WTC11 (cell line): ENCODE measurements around the gene SLC25A45. TPM values are rescaled to one million over a fixed set of nuclear protein-coding genes. Genes with fewer than 3 reads are reported as not detected.

Experiments used
- ATAC-seq: fragments of 200-7000 bp; cut with Tn5 transposase; 2 replicates; pipeline ENCODE4 v1.10.0; 2021; ENCODE audit warnings: mild to moderate bottlenecking, moderate library complexity
- CTCF ChIA-PET: fragments of 300-600 bp; sonication (Branson Sonifier 250); formaldehyde crosslinking; loops from one replicate; lab custom pipeline; 2021; ENCODE audit warnings: antibody characterized with exemption; lab: Charles Lee
- POLR2A ChIA-PET: fragments of 350-600 bp; sonication (Branson Sonifier 250); formaldehyde crosslinking; loops from one replicate; lab custom pipeline; 2021; ENCODE audit warnings: antibody characterized with exemption; lab: Charles Lee
- DNase-seq: peaks from one replicate; pipeline ENCODE4 v3.0.0; 2021; ENCODE audit warnings: low spot score
- H3K27ac Mint-ChIP-seq: 2 replicates; pipeline ENCODE4 v1.8.0; 2021; ENCODE audit warnings: mixed read lengths
- H3K27me3 Mint-ChIP-seq: 2 replicates; pipeline ENCODE4 v1.8.0; 2021; ENCODE audit warnings: low read depth, mild to moderate bottlenecking, moderate library complexity, mixed read lengths
- H3K36me3 Mint-ChIP-seq: 2 replicates; pipeline ENCODE4 v1.8.0; 2021; ENCODE audit warnings: mixed read lengths
- H3K4me1 Mint-ChIP-seq: 2 replicates; pipeline ENCODE4 v1.8.0; 2022; ENCODE audit warnings: mixed read lengths
- H3K4me3 Mint-ChIP-seq: 2 replicates; pipeline ENCODE4 v1.8.0; 2021; ENCODE audit warnings: mild to moderate bottlenecking, moderate library complexity, mixed read lengths
- H3K9me3 Mint-ChIP-seq: 2 replicates; pipeline ENCODE4 v1.8.0; 2021; ENCODE audit warnings: mixed read lengths
- E2F1 ChIP-seq: sonication (generic); formaldehyde crosslinking; IDR thresholded peaks from 2 replicates; pipeline ENCODE4 v1.8.0; 2022; ENCODE audit warnings: mild to moderate bottlenecking, missing genetic modification reagents
- ESRRA ChIP-seq: sonication (generic); formaldehyde crosslinking; IDR thresholded peaks from 2 replicates; pipeline ENCODE4 v1.8.1; 2022; ENCODE audit warnings: mild to moderate bottlenecking, missing genetic modification reagents, borderline replicate concordance
- FOXP1 ChIP-seq: sonication (generic); formaldehyde crosslinking; IDR thresholded peaks from 2 replicates; pipeline ENCODE4 v1.8.0; 2022; ENCODE audit warnings: missing genetic modification reagents, mild to moderate bottlenecking, moderate library complexity, borderline replicate concordance
- GRHL2 ChIP-seq: fragments of 250-450 bp; sonication (Bioruptor Pico); IDR thresholded peaks from 2 replicates; pipeline ENCODE4 v1.8.0; 2022; ENCODE audit warnings: mild to moderate bottlenecking, moderate library complexity; ENCODE audit not compliant: insufficient replicate concordance, severe bottlenecking
- GTF2I ChIP-seq: fragments of 250-450 bp; sonication (Bioruptor Pico); conservative IDR thresholded peaks from 2 replicates; pipeline ENCODE4 v1.4.0; 2021; ENCODE audit warnings: mild to moderate bottlenecking
- IRF2 ChIP-seq: sonication (generic); formaldehyde crosslinking; IDR thresholded peaks from 2 replicates; pipeline ENCODE4 v1.8.0; 2022; ENCODE audit warnings: low read depth, missing genetic modification reagents, borderline replicate concordance
- MYBL2 ChIP-seq: sonication (generic); formaldehyde crosslinking; IDR thresholded peaks from 2 replicates; pipeline ENCODE4 v1.8.1; 2023; ENCODE audit warnings: mild to moderate bottlenecking, moderate library complexity, missing genetic modification reagents
- NFYB ChIP-seq: sonication (generic); formaldehyde crosslinking; conservative IDR thresholded peaks from 2 replicates; pipeline ENCODE4 v1.8.0; 2022; ENCODE audit warnings: low read depth, missing genetic modification reagents
- NR3C1 ChIP-seq: sonication (generic); formaldehyde crosslinking; conservative IDR thresholded peaks from 2 replicates; pipeline ENCODE4 v1.8.1; 2023; ENCODE audit warnings: low read depth, mild to moderate bottlenecking, missing genetic modification reagents
- OVOL2 ChIP-seq: fragments of 250-450 bp; sonication (Bioruptor Pico); IDR thresholded peaks from 2 replicates; pipeline ENCODE4 v1.9.0; 2021; ENCODE audit warnings: mild to moderate bottlenecking, borderline replicate concordance
- TEAD1 ChIP-seq: sonication (generic); formaldehyde crosslinking; IDR thresholded peaks from 2 replicates; pipeline ENCODE4 v1.8.0; 2022; ENCODE audit warnings: mild to moderate bottlenecking, missing genetic modification reagents
- TP53 ChIP-seq: sonication (generic); formaldehyde crosslinking; IDR thresholded peaks from 2 replicates; pipeline ENCODE4 v1.8.1; 2023; ENCODE audit warnings: mild to moderate bottlenecking, missing genetic modification reagents
- USF2 ChIP-seq: sonication (generic); formaldehyde crosslinking; IDR thresholded peaks from 2 replicates; pipeline ENCODE4 v1.8.1; 2023; ENCODE audit warnings: mild to moderate bottlenecking, missing genetic modification reagents, moderate library complexity
- ZNF138 ChIP-seq: sonication (generic); formaldehyde crosslinking; conservative IDR thresholded peaks from 2 replicates; pipeline ENCODE4 v1.8.1; 2022; ENCODE audit warnings: mild to moderate bottlenecking, moderate library complexity, missing genetic modification reagents
- ZNF219 ChIP-seq: sonication (generic); formaldehyde crosslinking; IDR thresholded peaks from 2 replicates; pipeline ENCODE4 v1.8.0; 2023; ENCODE audit warnings: missing genetic modification reagents, mild to moderate bottlenecking, borderline replicate concordance
- ZNF232 ChIP-seq: sonication (generic); formaldehyde crosslinking; IDR thresholded peaks from 2 replicates; pipeline ENCODE4 v1.8.0; 2022; ENCODE audit warnings: mild to moderate bottlenecking, missing genetic modification reagents
- ZNF396 ChIP-seq: fragments of 250-450 bp; sonication (Bioruptor Pico); IDR thresholded peaks from 2 replicates; pipeline ENCODE4 v1.8.0; 2021; ENCODE audit warnings: mild to moderate bottlenecking, moderate library complexity, borderline replicate concordance
- ZNF425 ChIP-seq: fragments of 250-450 bp; sonication (Bioruptor Pico); conservative IDR thresholded peaks from 2 replicates; pipeline ENCODE4 v1.9.0; 2021; ENCODE audit warnings: mild to moderate bottlenecking
- total RNA-seq: library from RNA; stranded (reverse); gene quantifications from 3 replicates; pipeline ENCODE4 v1.2.3, GENCODE V29; 2021
- TF ChIP-seq, protein P1 (sequence below): sonication (generic); formaldehyde crosslinking; IDR thresholded peaks from 2 replicates; pipeline ENCODE4 v1.8.0; 2022; ENCODE audit warnings: mild to moderate bottlenecking, missing genetic modification reagents
- TF ChIP-seq, protein P2 (sequence below): sonication (generic); formaldehyde crosslinking; IDR thresholded peaks from 2 replicates; pipeline ENCODE4 v1.8.0; 2022; ENCODE audit warnings: missing genetic modification reagents
- TF ChIP-seq, protein P3 (sequence below): sonication (generic); formaldehyde crosslinking; IDR thresholded peaks from 2 replicates; pipeline ENCODE4 v1.8.0; 2022; ENCODE audit warnings: mild to moderate bottlenecking, missing genetic modification reagents

SLC25A45 gene
- total RNA-seq, 1 experiment from 2014 or later, result 1.7 TPM

GRCh38 chr11:65351511-65351910 is 30.9 kb downstream of the SLC25A45 start:
- Mint-ChIP-seq H3K4me1 (peaks cover 10% of the 10 kb centered on the region), H3K4me3 (no peak overlapping the region)
- POLR2A ChIA-PET, result interaction anchor here (0.8 kb wide), 1 partner anchor 147 kb away, joined by 3 read pairs; the partner anchor contains the start of gene MALAT1
- DNase-seq, result no peak
- TF ChIP-seq GTF2I (CRISPR knock-in tag) (no peak), NFYB (CRISPR knock-in tag) (no peak), ZNF396 (CRISPR knock-in tag) (no peak)
- TF ChIP-seq, all 79 proteins: peak for 0
- Mint-ChIP-seq H3K27ac (no peak overlapping the region), H3K9me3 (no peaks in the 10 kb centered on the region), H3K36me3 (peaks cover 39% of the 10 kb centered on the region), H3K27me3 (peaks cover 12% of the 10 kb centered on the region)
- CTCF ChIA-PET, result interaction anchor here (1.0 to 3.3 kb wide), 4 partner anchors 16 to 463 kb away, joined by 3 to 29 read pairs (median 4); partner anchors contain the start of gene CDC42EP2
- no peak for ATAC-seq

DNA sequence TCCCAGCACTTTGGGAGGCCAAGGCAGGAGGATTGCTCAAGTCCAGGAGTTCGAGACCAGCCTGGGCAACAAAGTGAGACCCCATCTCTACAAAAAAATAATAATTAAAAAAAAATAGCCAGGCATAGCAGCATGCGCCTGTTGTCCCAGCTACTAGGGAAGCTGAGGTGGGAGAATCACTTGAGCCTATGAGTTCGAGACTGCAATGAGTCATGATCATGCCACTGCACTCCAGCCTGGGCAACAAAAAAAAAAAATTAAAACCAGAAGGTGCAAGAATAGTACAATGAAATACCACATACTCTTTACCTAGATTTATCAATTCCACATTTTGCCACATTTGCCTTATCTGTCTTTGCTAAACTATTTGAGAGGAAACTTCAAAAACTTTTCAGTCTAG is 40.6 kb downstream of the SLC25A45 start:
- peaks cover 64% of the 10 kb centered on the region for H3K36me3 Mint-ChIP-seq
- H3K27ac Mint-ChIP-seq, result no peak overlapping the region

DNA sequence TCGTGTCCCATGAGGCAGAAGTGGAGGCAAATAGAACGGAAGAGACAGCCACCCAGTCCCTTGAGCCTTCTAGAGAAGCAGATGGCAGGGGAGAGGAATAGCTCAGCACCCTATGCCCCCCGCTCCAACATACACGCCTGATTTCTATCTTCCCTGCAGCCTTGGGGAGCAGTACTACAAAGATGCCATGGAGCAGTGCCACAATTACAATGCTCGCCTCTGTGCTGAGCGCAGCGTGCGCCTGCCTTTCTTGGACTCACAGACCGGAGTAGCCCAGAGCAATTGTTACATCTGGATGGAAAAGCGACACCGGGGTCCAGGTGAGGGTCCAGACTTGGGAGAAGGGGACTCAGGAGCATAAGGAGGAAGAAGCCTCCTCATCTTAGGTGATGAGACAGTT is 42.2 kb downstream of the SLC25A45 start:
- H3K9me3 Mint-ChIP-seq, result no peaks in the 10 kb centered on the region
- H3K27ac Mint-ChIP-seq, result no peak overlapping the region
- DNase-seq (no peak), ATAC-seq (no peak)
- POLR2A ChIA-PET, result no interaction called here
- peaks cover 3% of the 10 kb centered on the region for H3K4me1 Mint-ChIP-seq
- no peak overlapping the region for H3K4me3 Mint-ChIP-seq
- no peaks in the 10 kb centered on the region for H3K27me3 Mint-ChIP-seq
- TF ChIP-seq MYBL2 (CRISPR knock-in tag) (no peak), ZNF425 (CRISPR knock-in tag) (no peak), GRHL2 (CRISPR knock-in tag) (no peak), USF2 (CRISPR knock-in tag) (no peak), ESRRA (CRISPR knock-in tag) (no peak), IRF2 (CRISPR knock-in tag) (no peak), TEAD1 (CRISPR knock-in tag) (no peak), ZNF232 (CRISPR knock-in tag) (no peak), OVOL2 (CRISPR knock-in tag) (no peak), TP53 (no peak), E2F1 (CRISPR knock-in tag) (no peak), ZNF219 (no peak), FOXP1 (CRISPR knock-in tag) (no peak), NR3C1 (no peak)
- TF ChIP-seq, protein P1, sequence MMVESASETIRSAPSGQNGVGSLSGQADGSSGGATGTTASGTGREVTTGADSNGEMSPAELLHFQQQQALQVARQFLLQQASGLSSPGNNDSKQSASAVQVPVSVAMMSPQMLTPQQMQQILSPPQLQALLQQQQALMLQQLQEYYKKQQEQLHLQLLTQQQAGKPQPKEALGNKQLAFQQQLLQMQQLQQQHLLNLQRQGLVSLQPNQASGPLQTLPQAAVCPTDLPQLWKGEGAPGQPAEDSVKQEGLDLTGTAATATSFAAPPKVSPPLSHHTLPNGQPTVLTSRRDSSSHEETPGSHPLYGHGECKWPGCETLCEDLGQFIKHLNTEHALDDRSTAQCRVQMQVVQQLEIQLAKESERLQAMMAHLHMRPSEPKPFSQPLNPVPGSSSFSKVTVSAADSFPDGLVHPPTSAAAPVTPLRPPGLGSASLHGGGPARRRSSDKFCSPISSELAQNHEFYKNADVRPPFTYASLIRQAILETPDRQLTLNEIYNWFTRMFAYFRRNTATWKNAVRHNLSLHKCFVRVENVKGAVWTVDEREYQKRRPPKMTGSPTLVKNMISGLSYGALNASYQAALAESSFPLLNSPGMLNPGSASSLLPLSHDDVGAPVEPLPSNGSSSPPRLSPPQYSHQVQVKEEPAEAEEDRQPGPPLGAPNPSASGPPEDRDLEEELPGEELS (CRISPR knock-in tag), result no peak
- TF ChIP-seq, protein P2, sequence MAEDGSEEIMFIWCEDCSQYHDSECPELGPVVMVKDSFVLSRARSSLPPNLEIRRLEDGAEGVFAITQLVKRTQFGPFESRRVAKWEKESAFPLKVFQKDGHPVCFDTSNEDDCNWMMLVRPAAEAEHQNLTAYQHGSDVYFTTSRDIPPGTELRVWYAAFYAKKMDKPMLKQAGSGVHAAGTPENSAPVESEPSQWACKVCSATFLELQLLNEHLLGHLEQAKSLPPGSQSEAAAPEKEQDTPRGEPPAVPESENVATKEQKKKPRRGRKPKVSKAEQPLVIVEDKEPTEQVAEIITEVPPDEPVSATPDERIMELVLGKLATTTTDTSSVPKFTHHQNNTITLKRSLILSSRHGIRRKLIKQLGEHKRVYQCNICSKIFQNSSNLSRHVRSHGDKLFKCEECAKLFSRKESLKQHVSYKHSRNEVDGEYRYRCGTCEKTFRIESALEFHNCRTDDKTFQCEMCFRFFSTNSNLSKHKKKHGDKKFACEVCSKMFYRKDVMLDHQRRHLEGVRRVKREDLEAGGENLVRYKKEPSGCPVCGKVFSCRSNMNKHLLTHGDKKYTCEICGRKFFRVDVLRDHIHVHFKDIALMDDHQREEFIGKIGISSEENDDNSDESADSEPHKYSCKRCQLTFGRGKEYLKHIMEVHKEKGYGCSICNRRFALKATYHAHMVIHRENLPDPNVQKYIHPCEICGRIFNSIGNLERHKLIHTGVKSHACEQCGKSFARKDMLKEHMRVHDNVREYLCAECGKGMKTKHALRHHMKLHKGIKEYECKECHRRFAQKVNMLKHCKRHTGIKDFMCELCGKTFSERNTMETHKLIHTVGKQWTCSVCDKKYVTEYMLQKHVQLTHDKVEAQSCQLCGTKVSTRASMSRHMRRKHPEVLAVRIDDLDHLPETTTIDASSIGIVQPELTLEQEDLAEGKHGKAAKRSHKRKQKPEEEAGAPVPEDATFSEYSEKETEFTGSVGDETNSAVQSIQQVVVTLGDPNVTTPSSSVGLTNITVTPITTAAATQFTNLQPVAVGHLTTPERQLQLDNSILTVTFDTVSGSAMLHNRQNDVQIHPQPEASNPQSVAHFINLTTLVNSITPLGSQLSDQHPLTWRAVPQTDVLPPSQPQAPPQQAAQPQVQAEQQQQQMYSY (CRISPR knock-in tag), result no peak
- H3K36me3 Mint-ChIP-seq, result peaks cover 49% of the 10 kb centered on the region
- CTCF ChIA-PET, result no interaction called here

More for the DNA sequence above, 40.6 kb downstream of the SLC25A45 start:
- TF ChIP-seq, protein P3, sequence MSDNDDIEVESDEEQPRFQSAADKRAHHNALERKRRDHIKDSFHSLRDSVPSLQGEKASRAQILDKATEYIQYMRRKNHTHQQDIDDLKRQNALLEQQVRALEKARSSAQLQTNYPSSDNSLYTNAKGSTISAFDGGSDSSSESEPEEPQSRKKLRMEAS (CRISPR knock-in tag), result no peak
- TF ChIP-seq NFYB (CRISPR knock-in tag) (no peak), ZNF138 (CRISPR knock-in tag) (no peak), OVOL2 (CRISPR knock-in tag) (no peak)
- Mint-ChIP-seq H3K9me3 (no peaks in the 10 kb centered on the region), H3K27me3 (no peaks in the 10 kb centered on the region), H3K4me3 (no peak overlapping the region), H3K4me1 (no peaks in the 10 kb centered on the region)
- ATAC-seq (no peak), DNase-seq (no peak)
- ChIA-PET POLR2A (no interaction called here), CTCF (interaction anchor here (0.8 kb wide), 1 partner anchor 12 kb away, joined by 3 read pairs; no protein-coding TSS in a partner anchor)
